Heart left ventricle (tissue), 16 donors: ENCODE results near the gene DDX47. TPM values are rescaled to one million over a fixed set of nuclear protein-coding genes. Genes with fewer than 3 reads are reported as not detected.
A peak's percentile ranks its signal among the peaks of the same experiment; 100 is the strongest.
"Not testable (repeated sequence)": the region's sequence is repeated elsewhere in the genome, so short reads cannot be mapped to it uniquely, and the experiment has no call there.

Experiments
- ATAC-seq, 4 donors: fragments of 200-7000 bp; cut with Tn5 transposase; one replicate each; pipeline ENCODE4 v1.9.1; 2020 to 2022; ENCODE audit warnings: moderate library complexity in 4 of 4, mild to moderate bottlenecking in 3 of 4, moderate number of reproducible peaks in 1 of 4
- DNase-seq, 5 donors: peaks; one replicate each; pipeline ENCODE4 v3.0.0-alpha.2; 2020
- H3K27ac ChIP-seq, 12 donors: fragments of 200-600 bp; sonication (generic) in 4 of 12; one replicate each; pipeline versions ENCODE4 v1.5.0 to v1.8.0; 2016 to 2022; ENCODE audit warnings: mild to moderate bottlenecking in 2 of 12
- H3K27me3 ChIP-seq, 9 donors: fragments of 200-600 bp; sonication (generic) in 2 of 9; one replicate each; pipeline versions ENCODE4 v1.5.1 to v1.8.0; 2016 to 2022; ENCODE audit warnings: mild to moderate bottlenecking in 3 of 9
- H3K36me3 ChIP-seq, 9 donors: fragments of 200-600 bp; sonication (generic) in 2 of 9; one replicate each; pipeline versions ENCODE4 v1.5.0 to v1.8.0; 2018 to 2022; ENCODE audit warnings: mild to moderate bottlenecking in 2 of 9
- H3K4me1 ChIP-seq, 12 donors: fragments of 200-600 bp; sonication (generic) in 4 of 12; one replicate each; pipeline versions ENCODE4 v1.5.0 to v1.8.0; 2016 to 2022; ENCODE audit warnings: mild to moderate bottlenecking in 3 of 12
- H3K4me3 ChIP-seq, 12 donors: fragments of 200-600 bp; sonication (generic) in 4 of 12; one replicate each; pipeline versions ENCODE4 v1.5.0 to v1.8.0; 2017 to 2022; ENCODE audit warnings: mild to moderate bottlenecking in 9 of 12, moderate library complexity in 4 of 12
- H3K9me3 ChIP-seq, 12 donors: fragments of 200-600 bp; sonication (generic) in 4 of 12; one replicate each; pipeline versions ENCODE4 v1.5.0 to v1.8.0; 2016 to 2022; ENCODE audit warnings: mild to moderate bottlenecking in 1 of 12
- CTCF ChIP-seq, 12 donors: fragments of 200-600 bp; sonication (generic) in 4 of 12; IDR thresholded peaks; one replicate each; pipeline versions ENCODE4 v1.5.0 to v1.8.0; 2018 to 2022; ENCODE audit warnings: antibody characterized with exemption in 12 of 12, mild to moderate bottlenecking in 5 of 12
- POLR2A ChIP-seq, 2 donors: fragments of 450-650 bp; IDR thresholded peaks; one replicate each; pipeline ENCODE4 v1.6.1; 2017; ENCODE audit warnings: antibody characterized with exemption in 2 of 2, mild to moderate bottlenecking in 2 of 2, moderate library complexity in 2 of 2
- WGBS, 4 donors: extraction: QIAGEN DNeasy Blood & Tissue Kit in 2 of 4; methylation state at CpG; one replicate each; pipeline versions ENCODE4 v1.1.5 to v1.1.7; 2013 to 2018; 5-methylcytosine and 5-hydroxymethylcytosine counted together
- intact Hi-C, 10 donors: fragments of 100-400 bp; cut with DNase I; formaldehyde crosslinking; loops; one replicate each; pipeline versions ENCODE4 v1.11.1 to v1.14.2; 2022
- polyA plus RNA-seq, 2 donors: library from polyadenylated mRNA; stranded (reverse); fragments of 200-250 nt; gene quantifications; one replicate each; pipeline ENCODE4 v1.2.3, GENCODE V29; 2013
- total RNA-seq, 9 donors: library from RNA; depleted of rRNA in 2 of 9; stranded (reverse); fragments of >200 nt in 2 of 9; fragmentation: NEBNext Ultra II Directional in 3 of 9; extraction: Animal tissue kit (Norgen Biotek cat#: 25700) in 3 of 9; gene quantifications; one replicate each; pipeline versions ENCODE4 v1.1.0 to v1.2.4, GENCODE V29; 2016 to 2023
- donor health status: ischemic (EF 13 %, LVEDD 7.1; RV severe dilation, severe dysfunction).
- donor health status: healthy with polysubstance abuse.
- donor health status: DM: no; HTN: yes; CAD: no.
- donor health status: DM: no; HTN: no; CAD: no.
- donor health status: ischemic (EF 25% LVEDD 6.9; RV normal size, moderate dysfunction).
- donor health status: ischemic (EF 25% LVEDD 5.7; RV mildly dilated, moderate dysfunction).
- donor health status: healthy.
- donor health status: DM: yes; HTN: yes; CAD: no.
- donor health status: ischemic (EF 35%, LVEDD 5.7; RV mildly dilated, moderate dysfunction).
- donor health status: nonischemic (EF 11% LVEDD 7.7; RV severe dilation, severe dysfunction).
- donor health status: DM: yes; HTN: yes; CAD: no.
- donor health status: PGD.
- donor health status: ischemic (EF 29% LVEDD 5.4; RV normal size, mild dysfunction).
- donor health status: nonischemic (EF 23%, LVEDD 6.1; RV moderate dilation, normal function).

Gene DDX47
- total and polyA plus RNA-seq, 11 donors = 13.7 to 38.2 (median 27.1) TPM

GRCh38 chr12:12804432-12804886 lies 8.7 kb upstream of the DDX47 start:
- H3K27ac ChIP-seq = peak overlapping the region in 3 of 12 donors; percentile 6 to 49 (median 25)
- intact Hi-C loops = loop anchor here in 1 of 10 donors (2.0 kb wide), 1 partner anchor 16 kb away; no protein-coding TSS in a partner anchor
- DNase-seq (no peak), ATAC-seq (no peak)
- H3K4me3 ChIP-seq = no peak overlapping the region
- no peak for TF ChIP-seq POLR2A (IDR thresholded peaks at IDR 0.05)
- no peak for TF ChIP-seq CTCF (IDR thresholded peaks at IDR 0.05)
- peaks cover 0 to 46% (median 29%) of the 10 kb centered on the region in 12 donors for H3K4me1 ChIP-seq
- 66 to 77% (median 71%) methylated on average over 6 of the region's 6 CpGs for whole genome bisulfite sequencing, 4 donors
- H3K36me3 ChIP-seq = no peaks in the 10 kb centered on the region
- no peaks in the 10 kb centered on the region for H3K9me3 ChIP-seq
- H3K27me3 ChIP-seq = no peaks in the 10 kb centered on the region

- Histone ChIP-seq H3K4me1 (peaks cover 0 to 50% (median 29%) of the 10 kb centered on the region in 12 donors), H3K4me3 (no peak overlapping the region), H3K9me3 (no peaks in the 10 kb centered on the region), H3K27me3 (no peaks in the 10 kb centered on the region), H3K27ac (peak overlapping the region; percentile 73 to 97 (median 85)), H3K36me3 (no peaks in the 10 kb centered on the region)
- 77 to 87% (median 81%) methylated on average over 8 of the region's 8 CpGs for WGBS, 4 donors
- no peak for DNase-seq
- ATAC-seq = no peak
- intact Hi-C loops = no loop called here
- no peak for TF ChIP-seq CTCF (IDR thresholded peaks at IDR 0.05)
- TF ChIP-seq POLR2A (IDR thresholded peaks at IDR 0.05) = no peak
Measured at GRCh38 chr12:12806784-12807516, 6.2 kb upstream of the DDX47 start.

GRCh38 chr12:12807517-12807903 lies 5.6 kb upstream of the DDX47 start:
- 71 to 78% (median 74%) methylated on average over 3 of the region's 3 CpGs for WGBS, 4 donors
- ATAC-seq, H3K9me3 ChIP-seq, H3K27me3 ChIP-seq, H3K4me3 ChIP-seq, H3K36me3 ChIP-seq, DNase-seq, intact Hi-C loops: not testable (repeated sequence)
- Histone ChIP-seq H3K27ac (peak overlapping the region; percentile 73 to 97 (median 85)), H3K4me1 (peaks cover 0 to 50% (median 29%) of the 10 kb centered on the region in 12 donors)

- whole genome bisulfite sequencing, 4 donors = 34 to 55% (median 42%) methylated on average over 11 of the region's 11 CpGs
- intact Hi-C loops = loop anchor here in 3 of 10 donors (1.0 to 2.0 kb wide), 3 partner anchors 17 to 20 kb away; no protein-coding TSS in a partner anchor
- peak overlapping the region in 9 of 12 donors; percentile 3 to 28 (median 12) for H3K4me3 ChIP-seq
- H3K36me3 ChIP-seq = no peaks in the 10 kb centered on the region
- peaks cover 0 to 52% (median 27%) of the 10 kb centered on the region in 12 donors for H3K4me1 ChIP-seq
- TF ChIP-seq POLR2A (IDR thresholded peaks at IDR 0.05) = peak in 1 of 2 donors; percentile 42
- no peak for TF ChIP-seq CTCF (IDR thresholded peaks at IDR 0.05)
- H3K27ac ChIP-seq = peak overlapping the region; percentile 73 to 97 (median 85)
- H3K9me3 ChIP-seq = no peaks in the 10 kb centered on the region
- ATAC-seq (peak; percentile 58 to 87 (median 66)), DNase-seq (peak; percentile 73 to 82 (median 78))
- H3K27me3 ChIP-seq = no peaks in the 10 kb centered on the region
Measured at GRCh38 chr12:12807970-12808702, 5.0 kb upstream of the DDX47 start.
